Activated CD4-positive, alpha-beta memory T cell treated with anti-CD3 and anti-CD28 coated beads, Interleukin-2, amount 10 ng/mL, durations not matched to agents 7 days and 5 days (primary cell): ENCODE results near the gene CCL4. TPM values are rescaled to one million over a fixed set of nuclear protein-coding genes. Genes with fewer than 3 reads are reported as not detected.
A peak's percentile ranks its signal among the peaks of the same experiment; 100 is the strongest.
"Not testable (repeated sequence)": the region's sequence is repeated elsewhere in the genome, so short reads cannot be mapped to it uniquely, and the experiment has no call there.

Experiments
- CTCF ChIA-PET: fragments of 350-600 bp; sonication (Branson Sonifier 250); formaldehyde crosslinking; loops from one replicate; lab custom pipeline; 2021; ENCODE audit warnings: antibody characterized with exemption, inconsistent platforms; lab: Charles Lee
- POLR2A ChIA-PET: fragments of 350-600 bp; sonication (Branson Sonifier 250); formaldehyde crosslinking; loops from one replicate; lab custom pipeline; 2021; ENCODE audit warnings: antibody characterized with exemption; lab: Charles Lee
- DNase-seq: peaks from one replicate; pipeline ENCODE4 v3.0.0-alpha.2; 2020
- H3K27ac Mint-ChIP-seq: one replicate; pipeline ENCODE4 v1.8.0; 2021; ENCODE audit warnings: mild to moderate bottlenecking, mixed read lengths
- H3K27me3 Mint-ChIP-seq: one replicate; pipeline ENCODE4 v1.8.0; 2021; ENCODE audit warnings: mixed read lengths
- H3K36me3 Mint-ChIP-seq: one replicate; pipeline ENCODE4 v1.8.0; 2021; ENCODE audit warnings: low read depth, mixed read lengths
- H3K4me1 Mint-ChIP-seq: one replicate; pipeline ENCODE4 v1.8.0; 2021; ENCODE audit warnings: mixed read lengths
- H3K4me3 Mint-ChIP-seq: one replicate; pipeline ENCODE4 v1.8.0; 2021; ENCODE audit warnings: mild to moderate bottlenecking, mixed read lengths
- H3K9me3 Mint-ChIP-seq: one replicate; pipeline ENCODE4 v1.8.0; 2021; ENCODE audit warnings: mixed read lengths
- total RNA-seq, 2 experiments: library from RNA; stranded (reverse); gene quantifications; one replicate each; pipeline ENCODE4 v1.2.3, GENCODE V29; 2021

Gene CCL4
- total RNA-seq: 10 to 100 TPM; 46.8 to 50.4 TPM

DNA sequence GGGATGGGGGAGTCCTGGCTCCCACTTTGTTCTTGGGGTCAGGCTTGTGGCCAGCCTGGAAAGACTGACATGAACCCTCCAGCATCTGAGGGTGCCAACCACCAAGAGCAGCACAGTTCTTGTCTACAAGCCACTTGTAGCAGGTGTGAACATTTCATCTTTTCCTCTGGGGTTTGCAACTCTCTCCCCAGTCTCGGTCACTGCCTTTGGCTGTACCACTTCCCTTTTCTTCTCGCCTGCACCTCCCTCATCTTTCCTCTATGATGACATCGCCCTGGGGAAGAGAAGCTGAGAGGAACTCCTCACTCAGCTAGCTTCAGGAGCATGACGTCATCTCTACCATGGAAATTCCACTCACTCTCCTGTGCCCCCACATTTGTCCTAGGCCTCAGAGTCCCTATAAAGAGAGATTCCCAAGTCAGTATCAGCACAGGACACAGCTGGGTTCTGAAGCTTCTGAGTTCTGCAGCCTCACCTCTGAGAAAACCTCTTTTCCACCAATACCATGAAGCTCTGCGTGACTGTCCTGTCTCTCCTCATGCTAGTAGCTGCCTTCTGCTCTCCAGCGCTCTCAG lies at the start of gene CCL4:
Gene CCL4 (plus strand): TSS at position 427 of the 575 bp plus-strand sequence. CDS start 79 bp downstream, at position 506.
- H3K4me1 Mint-ChIP-seq: peaks cover 33% of the 10 kb centered on the region
- H3K36me3 Mint-ChIP-seq, H3K27me3 Mint-ChIP-seq, H3K9me3 Mint-ChIP-seq, CTCF ChIA-PET: not testable (repeated sequence)
- POLR2A ChIA-PET: interaction anchor here (1.1 kb wide), 1 partner anchor 13 kb away, joined by 4 read pairs; the partner anchor contains the start of gene CCL3
- H3K27ac Mint-ChIP-seq: peak within 1 kb of the TSS; percentile 50
- DNase-seq: peak; percentile 42
- H3K4me3 Mint-ChIP-seq: peak within 1 kb of the TSS; percentile 49

DNA sequence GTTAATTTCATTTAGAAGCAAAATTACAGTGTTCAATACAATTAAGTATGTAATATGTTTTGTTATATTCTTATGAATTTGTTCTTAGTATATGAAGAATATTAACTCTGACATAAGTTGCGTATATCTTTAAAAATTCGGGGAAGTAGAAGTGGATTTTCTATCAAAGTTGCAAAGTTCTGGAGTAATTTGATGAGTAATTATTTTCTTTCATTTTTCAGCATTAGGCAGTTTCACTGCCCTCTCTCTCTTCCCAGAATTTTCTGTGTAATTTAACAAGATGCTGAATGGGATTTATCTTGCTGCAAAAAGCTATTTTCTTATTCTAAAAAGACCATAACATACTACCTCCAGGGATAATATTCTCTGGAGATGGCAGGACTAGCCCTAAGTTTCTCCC lies 48.5 kb upstream of the CCL4 start:
- H3K4me1 Mint-ChIP-seq: no peaks in the 10 kb centered on the region
- peaks cover 9% of the 10 kb centered on the region for H3K9me3 Mint-ChIP-seq
- no peak overlapping the region for H3K27ac Mint-ChIP-seq
- ChIA-PET CTCF (no interaction called here), POLR2A (no interaction called here)
- peaks cover 32% of the 10 kb centered on the region for H3K27me3 Mint-ChIP-seq
- DNase-seq: no peak
- H3K36me3 Mint-ChIP-seq: no peaks in the 10 kb centered on the region
- H3K4me3 Mint-ChIP-seq: no peak overlapping the region

DNA sequence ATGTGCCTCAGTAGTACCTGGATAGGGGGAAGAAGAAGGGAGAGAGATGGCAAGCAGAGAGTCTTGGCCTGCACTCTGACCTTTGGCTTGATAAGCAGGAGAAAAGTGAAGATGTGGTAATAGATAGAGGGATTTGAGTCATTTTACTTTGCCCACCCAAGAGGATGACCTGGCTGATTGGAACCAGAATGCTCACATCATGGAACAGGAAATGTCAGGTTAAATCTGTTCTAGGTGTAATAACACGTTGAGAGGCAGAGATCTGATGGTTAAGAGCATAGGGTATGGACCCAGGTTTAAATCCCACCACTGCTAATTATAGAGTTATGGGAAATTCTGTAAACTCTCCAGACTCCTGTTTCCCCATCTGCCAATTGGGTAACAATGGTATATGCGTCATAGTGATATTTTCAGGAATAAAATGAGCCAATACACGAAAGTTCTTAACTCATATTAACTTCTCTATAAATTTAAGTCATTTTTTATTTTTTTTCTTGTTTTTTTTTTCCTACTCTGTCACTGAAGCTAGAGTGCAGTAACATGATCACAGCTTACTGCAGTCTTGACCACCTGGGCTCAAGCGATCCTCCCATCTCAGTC lies 47.6 kb upstream of the CCL4 start:
- CTCF ChIA-PET: interaction anchor here (1.8 kb wide), 1 partner anchor 94 kb away, joined by 8 read pairs; no protein-coding TSS in a partner anchor
- POLR2A ChIA-PET: no interaction called here
- Mint-ChIP-seq H3K27me3 (peaks cover 29% of the 10 kb centered on the region), H3K27ac (no peak overlapping the region), H3K9me3 (peaks cover 7% of the 10 kb centered on the region), H3K36me3 (no peaks in the 10 kb centered on the region), H3K4me1 (no peaks in the 10 kb centered on the region), H3K4me3 (no peak overlapping the region)
- DNase-seq: no peak

DNA sequence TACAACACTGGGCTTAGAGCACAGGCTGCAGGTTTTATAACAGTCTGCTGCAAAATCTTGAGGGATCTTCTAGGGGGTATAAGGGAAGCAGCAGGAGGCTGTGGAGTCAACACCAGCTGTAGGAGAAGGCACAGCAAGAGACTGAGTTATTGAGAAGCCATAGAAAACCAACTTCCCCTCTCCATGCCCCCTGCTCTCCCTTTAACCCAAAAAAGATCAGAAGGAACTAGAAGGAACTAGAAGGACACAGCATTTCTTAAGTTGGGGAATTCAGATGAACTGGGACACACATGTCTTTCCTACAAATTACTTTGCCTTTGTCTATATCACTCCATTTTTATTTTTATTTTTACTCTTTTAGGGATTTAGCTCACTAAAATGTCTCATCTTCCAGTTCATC lies 45.7 kb upstream of the CCL4 start:
- Mint-ChIP-seq H3K27me3 (peaks cover 14% of the 10 kb centered on the region), H3K9me3 (peaks cover 3% of the 10 kb centered on the region), H3K4me1 (no peaks in the 10 kb centered on the region), H3K27ac (no peak overlapping the region), H3K4me3 (no peak overlapping the region), H3K36me3 (no peaks in the 10 kb centered on the region)
- ChIA-PET POLR2A (no interaction called here), CTCF (interaction anchor here (1.7 kb wide), 1 partner anchor 15 kb away, joined by 4 read pairs; no protein-coding TSS in a partner anchor)
- DNase-seq: no peak

DNA sequence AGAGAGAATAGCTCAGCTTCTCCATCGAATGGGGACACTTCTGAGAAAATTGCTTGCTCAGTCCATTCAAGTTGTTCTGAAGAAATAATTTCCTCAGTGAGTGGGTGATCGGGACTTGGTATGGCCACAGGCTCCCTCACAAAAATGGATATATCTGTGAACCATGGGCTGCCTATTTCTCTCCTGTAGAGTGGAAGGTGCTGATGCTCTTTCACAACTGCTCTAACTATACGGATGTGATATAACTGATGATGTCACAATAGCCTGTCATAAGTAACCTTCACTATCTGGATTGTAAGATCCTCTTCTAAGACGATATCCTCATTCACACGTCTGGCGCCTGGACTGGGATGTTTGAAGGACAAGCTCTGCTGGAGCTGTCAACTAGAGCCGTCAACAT lies 44.2 kb upstream of the CCL4 start:
- Mint-ChIP-seq H3K27ac (no peak overlapping the region), H3K4me1 (no peaks in the 10 kb centered on the region), H3K27me3 (peaks cover 9% of the 10 kb centered on the region), H3K36me3 (no peaks in the 10 kb centered on the region), H3K4me3 (no peak overlapping the region), H3K9me3 (peaks cover 5% of the 10 kb centered on the region)
- ChIA-PET CTCF (no interaction called here), POLR2A (no interaction called here)
- DNase-seq: no peak

DNA sequence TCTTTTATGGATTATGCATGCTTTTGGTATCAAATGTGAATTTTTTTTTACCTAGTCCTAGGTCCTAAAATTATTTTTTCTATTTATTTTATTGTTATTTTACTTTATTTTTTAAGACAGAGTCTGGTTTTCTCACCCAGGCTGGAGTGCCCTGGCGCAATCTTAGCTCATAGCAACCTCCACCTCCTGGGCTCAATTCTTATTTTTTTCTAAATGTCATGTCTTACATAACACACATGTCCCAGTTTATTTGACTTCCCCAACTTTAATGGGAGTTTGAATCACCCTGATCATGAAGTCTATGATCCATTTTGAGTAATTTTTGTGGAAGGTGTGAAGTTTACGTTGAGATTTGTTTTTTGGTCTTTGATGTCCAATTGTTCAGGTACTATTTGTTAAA lies 42.8 kb upstream of the CCL4 start:
- DNase-seq: no peak
- Mint-ChIP-seq H3K27me3 (peaks cover 12% of the 10 kb centered on the region), H3K36me3 (no peaks in the 10 kb centered on the region), H3K9me3 (peaks cover 5% of the 10 kb centered on the region), H3K4me3 (no peak overlapping the region), H3K4me1 (no peaks in the 10 kb centered on the region), H3K27ac (no peak overlapping the region)
- ChIA-PET CTCF (no interaction called here), POLR2A (no interaction called here)

DNA sequence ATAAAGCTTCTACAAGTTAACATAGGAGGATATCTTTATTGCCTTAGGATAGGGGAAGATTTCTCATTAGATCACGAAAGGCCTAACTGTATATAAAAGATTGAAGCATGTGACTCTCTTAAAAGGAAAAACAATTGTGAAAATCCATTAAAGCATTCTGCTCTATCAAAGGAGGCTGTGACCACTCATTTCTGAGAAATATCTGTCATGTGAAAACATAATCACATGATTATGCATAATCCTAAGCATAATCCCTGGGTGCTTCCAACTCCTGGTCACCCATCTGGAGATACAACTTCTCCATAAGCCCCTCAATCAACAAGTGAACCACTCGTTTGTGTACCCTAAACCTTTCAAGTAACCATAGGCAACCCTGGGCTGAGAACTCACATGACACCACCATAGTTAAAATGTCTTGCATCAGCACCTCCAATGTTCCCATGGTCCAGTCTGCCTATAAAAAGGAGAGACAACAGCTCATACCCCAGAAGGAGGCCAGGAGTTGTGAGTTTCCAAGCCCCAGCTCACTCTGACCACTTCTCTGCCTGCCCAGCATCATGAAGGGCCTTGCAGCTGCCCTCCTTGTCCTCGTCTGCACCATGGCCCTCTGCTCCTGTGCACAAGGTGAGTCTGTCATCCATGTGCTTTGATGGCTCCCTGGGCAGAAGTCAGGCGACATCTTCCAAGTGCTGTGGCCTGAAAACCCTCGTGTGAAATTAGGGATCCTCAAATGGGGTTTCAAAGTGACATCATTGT lies 39.7 kb upstream of the CCL4 start, which contains the start of gene CCL18:
Gene CCL18 (plus strand): TSS at position 487 of the 756 bp plus-strand sequence. CDS start 71 bp downstream, at position 558.
- Mint-ChIP-seq H3K4me3 (no peak within 1 kb of the TSS), H3K36me3 (no peaks in the 10 kb centered on the region), H3K27ac (no peak within 1 kb of the TSS), H3K27me3 (peaks cover 17% of the 10 kb centered on the region), H3K9me3 (peaks cover 5% of the 10 kb centered on the region), H3K4me1 (peaks cover 17% of the 10 kb centered on the region)
- CTCF ChIA-PET: interaction anchor here (1.4 kb wide), 1 partner anchor 9 kb away, joined by 3 read pairs; no protein-coding TSS in a partner anchor
- DNase-seq: no peak
- POLR2A ChIA-PET: no interaction called here

DNA sequence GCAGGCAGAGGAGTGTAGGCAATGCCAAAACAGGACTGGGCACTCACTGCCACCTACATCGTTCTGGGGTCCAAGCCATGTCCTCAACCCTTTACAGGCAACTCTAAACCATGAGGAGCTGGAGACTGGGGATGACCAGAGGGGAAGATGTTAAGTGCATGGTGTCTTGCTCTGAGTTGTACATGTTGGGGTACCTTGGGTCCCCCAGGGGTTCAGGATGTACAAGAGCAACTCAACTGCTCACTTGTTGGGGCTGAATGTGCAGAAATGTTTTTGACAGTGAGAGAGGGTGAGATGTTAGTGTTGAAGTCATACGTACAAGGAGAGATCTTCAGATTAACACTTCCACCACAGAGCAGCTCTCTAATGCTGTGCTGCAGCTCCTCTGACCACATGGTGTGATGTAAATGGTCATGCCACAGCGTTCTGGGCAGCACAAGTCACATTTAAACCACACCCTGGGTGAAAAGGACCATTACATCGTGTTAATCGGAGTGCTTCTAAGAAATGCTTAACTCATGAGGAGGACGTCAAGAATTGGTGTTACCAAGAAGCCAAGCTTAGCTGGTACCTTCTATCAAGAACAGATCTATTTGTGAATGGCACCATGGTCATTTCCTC lies 37.2 kb upstream of the CCL4 start:
- CTCF ChIA-PET: interaction anchor here (1.2 kb wide), 1 partner anchor 97 kb away, joined by 3 read pairs; no protein-coding TSS in a partner anchor
- H3K27ac Mint-ChIP-seq: peak overlapping the region; percentile 77

DNA sequence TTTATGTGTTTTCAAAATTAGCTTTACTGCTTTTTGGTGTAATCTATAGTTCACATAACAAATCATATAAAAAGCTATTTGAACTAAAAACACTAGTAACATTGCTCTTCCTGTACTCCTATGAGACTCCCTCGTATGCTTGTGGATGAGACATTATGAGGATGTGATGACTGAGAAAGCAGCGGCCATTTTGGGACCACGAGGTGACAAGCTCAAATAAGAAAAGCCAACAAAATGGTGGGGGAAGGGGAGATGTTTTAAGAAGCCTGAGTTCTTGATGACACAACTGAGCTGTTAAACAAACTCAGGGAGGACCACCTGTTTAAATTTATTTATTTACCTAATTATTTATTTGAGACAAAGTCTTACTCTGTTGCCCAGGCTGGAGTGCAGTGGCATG lies 35.1 kb upstream of the CCL4 start:
- DNase-seq: no peak
- ChIA-PET CTCF (interaction anchor here (0.9 to 1.6 kb wide), 2 partner anchors 87 to 93 kb away, joined by 4 to 7 read pairs; no protein-coding TSS in a partner anchor), POLR2A (interaction anchor here (1.4 kb wide), 1 partner anchor 14 kb away, joined by 4 read pairs; no protein-coding TSS in a partner anchor)
- no peaks in the 10 kb centered on the region for H3K36me3 Mint-ChIP-seq
- H3K27ac Mint-ChIP-seq: no peak overlapping the region
- peaks cover 32% of the 10 kb centered on the region for H3K4me1 Mint-ChIP-seq
- H3K9me3 Mint-ChIP-seq: no peaks in the 10 kb centered on the region
- H3K4me3 Mint-ChIP-seq: no peak overlapping the region
- H3K27me3 Mint-ChIP-seq: peaks cover 11% of the 10 kb centered on the region

More for the DNA sequence above, 37.2 kb upstream of the CCL4 start:
- Mint-ChIP-seq H3K4me1 (peaks cover 19% of the 10 kb centered on the region), H3K9me3 (peaks cover 2% of the 10 kb centered on the region), H3K36me3 (no peaks in the 10 kb centered on the region), H3K27me3 (peaks cover 12% of the 10 kb centered on the region), H3K4me3 (no peak overlapping the region)
- POLR2A ChIA-PET: interaction anchor here (0.6 to 1.6 kb wide), 4 partner anchors 9 to 473 kb away, joined by 3 to 4 read pairs (median 3); no protein-coding TSS in a partner anchor
- DNase-seq: peak; percentile 60

DNA sequence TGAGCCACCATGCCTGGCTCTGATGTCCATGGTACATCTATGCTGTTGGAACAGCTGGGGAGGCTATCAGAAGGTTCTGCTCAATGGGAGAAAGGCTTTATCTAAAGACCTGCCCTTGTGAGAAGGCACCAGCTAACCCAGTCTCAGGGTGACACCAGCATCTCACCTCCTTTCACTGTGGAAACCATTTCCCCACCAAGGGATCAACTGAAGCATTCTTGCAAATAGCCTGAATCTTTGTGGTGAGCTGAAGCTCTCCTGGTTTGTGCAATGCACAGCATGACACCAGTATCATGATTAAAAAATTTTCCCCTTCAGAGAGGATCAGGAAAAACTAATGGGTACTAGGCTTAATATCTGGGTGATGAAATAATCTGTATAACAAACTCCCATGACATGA lies 34.5 kb upstream of the CCL4 start:
- no peak for DNase-seq
- ChIA-PET CTCF (no interaction called here), POLR2A (interaction anchor here (1.4 kb wide), 1 partner anchor 13 kb away, joined by 4 read pairs; no protein-coding TSS in a partner anchor)
- H3K27ac Mint-ChIP-seq: no peak overlapping the region
- H3K36me3 Mint-ChIP-seq: no peaks in the 10 kb centered on the region
- no peak overlapping the region for H3K4me3 Mint-ChIP-seq
- H3K27me3 Mint-ChIP-seq: peaks cover 10% of the 10 kb centered on the region
- H3K9me3 Mint-ChIP-seq: no peaks in the 10 kb centered on the region
- H3K4me1 Mint-ChIP-seq: peaks cover 38% of the 10 kb centered on the region

DNA sequence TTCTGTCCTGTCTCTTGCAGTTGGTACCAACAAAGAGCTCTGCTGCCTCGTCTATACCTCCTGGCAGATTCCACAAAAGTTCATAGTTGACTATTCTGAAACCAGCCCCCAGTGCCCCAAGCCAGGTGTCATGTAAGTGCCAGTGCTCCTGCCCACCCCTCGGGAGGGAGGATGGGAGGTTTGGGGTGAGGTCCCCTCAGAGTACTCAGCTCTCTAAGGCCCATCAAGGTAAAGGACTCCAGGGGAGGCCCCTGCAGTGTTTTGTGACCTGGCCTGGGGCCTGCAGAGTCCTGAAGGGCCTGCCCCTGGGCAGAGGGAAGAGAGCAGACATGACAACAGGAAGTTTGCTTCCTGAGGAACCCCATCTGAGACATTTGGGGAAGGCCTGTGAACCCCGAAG lies 33.2 kb upstream of the CCL4 start:
- H3K27me3 Mint-ChIP-seq: peaks cover 5% of the 10 kb centered on the region
- peaks cover 45% of the 10 kb centered on the region for H3K4me1 Mint-ChIP-seq
- no peaks in the 10 kb centered on the region for H3K9me3 Mint-ChIP-seq
- CTCF ChIA-PET: interaction anchor here (0.8 to 4.5 kb wide), 2 partner anchors 79 to 95 kb away, joined by 3 to 25 read pairs; no protein-coding TSS in a partner anchor
- no peaks in the 10 kb centered on the region for H3K36me3 Mint-ChIP-seq
- POLR2A ChIA-PET: no interaction called here
- H3K4me3 Mint-ChIP-seq: no peak overlapping the region
- no peak overlapping the region for H3K27ac Mint-ChIP-seq
- DNase-seq: no peak

DNA sequence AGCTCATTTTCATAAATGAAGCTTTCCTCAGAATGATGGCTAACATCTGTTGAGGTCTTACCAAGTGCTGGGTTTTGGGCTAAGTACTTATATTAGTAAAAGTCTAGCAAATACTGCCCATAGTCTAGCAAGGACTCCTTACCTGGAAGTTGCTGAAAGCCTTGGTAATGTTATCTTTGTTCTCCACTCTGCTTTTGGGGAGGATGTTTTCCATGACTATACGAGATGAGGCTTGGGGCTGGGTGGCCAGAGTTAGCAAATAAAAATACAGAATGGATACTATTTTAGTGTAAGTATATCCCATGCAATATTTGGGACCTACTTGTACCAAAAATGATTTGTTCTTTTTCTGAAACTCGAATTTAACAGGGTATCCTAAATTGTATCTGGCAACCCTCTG lies 31.9 kb upstream of the CCL4 start:
- peaks cover 36% of the 10 kb centered on the region for H3K4me1 Mint-ChIP-seq
- H3K27ac Mint-ChIP-seq: no peak overlapping the region
- H3K4me3 Mint-ChIP-seq: no peak overlapping the region
- POLR2A ChIA-PET: interaction anchor here (1.8 kb wide), 1 partner anchor 10 kb away, joined by 9 read pairs; no protein-coding TSS in a partner anchor
- peaks cover 7% of the 10 kb centered on the region for H3K27me3 Mint-ChIP-seq
- H3K36me3 Mint-ChIP-seq: no peaks in the 10 kb centered on the region
- H3K9me3 Mint-ChIP-seq: no peaks in the 10 kb centered on the region
- no peak for DNase-seq
- CTCF ChIA-PET: interaction anchor here (0.9 to 4.5 kb wide), 9 partner anchors 11 to 200 kb away, joined by 3 to 31 read pairs (median 7); no protein-coding TSS in a partner anchor
